NCI-H774 (cell line): ENCODE data around the gene TP53I11.

Experiments
- DNase-seq: peaks from one replicate; lab custom pipeline; 2025; lab: John Stamatoyannopoulos, UW

TP53I11 gene

DNA sequence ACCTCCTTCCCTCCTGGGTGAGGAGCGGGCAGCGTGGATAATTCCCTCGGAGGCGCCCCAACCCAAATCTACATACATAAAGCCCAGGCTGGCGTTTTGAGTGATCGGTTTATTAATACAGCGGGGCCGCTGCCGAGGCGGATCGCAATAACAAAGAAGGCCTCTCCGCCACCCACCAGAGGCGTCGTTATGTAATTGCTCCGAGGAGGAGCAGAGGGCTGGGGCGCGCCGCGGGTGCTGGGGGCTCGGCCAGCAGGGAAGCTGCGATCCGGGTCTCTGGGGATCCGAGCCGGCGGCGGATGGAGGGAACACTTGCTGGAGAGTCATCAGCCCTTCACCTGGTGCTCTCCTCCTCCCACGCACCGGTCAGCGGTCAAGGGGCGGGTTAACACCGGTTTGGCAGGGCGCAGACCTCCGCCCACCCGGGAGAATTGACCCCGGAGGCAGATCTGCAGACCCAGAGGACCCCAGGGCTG, 6.4 kb upstream of the TP53I11 start:
- no peak for DNase-seq

DNA sequence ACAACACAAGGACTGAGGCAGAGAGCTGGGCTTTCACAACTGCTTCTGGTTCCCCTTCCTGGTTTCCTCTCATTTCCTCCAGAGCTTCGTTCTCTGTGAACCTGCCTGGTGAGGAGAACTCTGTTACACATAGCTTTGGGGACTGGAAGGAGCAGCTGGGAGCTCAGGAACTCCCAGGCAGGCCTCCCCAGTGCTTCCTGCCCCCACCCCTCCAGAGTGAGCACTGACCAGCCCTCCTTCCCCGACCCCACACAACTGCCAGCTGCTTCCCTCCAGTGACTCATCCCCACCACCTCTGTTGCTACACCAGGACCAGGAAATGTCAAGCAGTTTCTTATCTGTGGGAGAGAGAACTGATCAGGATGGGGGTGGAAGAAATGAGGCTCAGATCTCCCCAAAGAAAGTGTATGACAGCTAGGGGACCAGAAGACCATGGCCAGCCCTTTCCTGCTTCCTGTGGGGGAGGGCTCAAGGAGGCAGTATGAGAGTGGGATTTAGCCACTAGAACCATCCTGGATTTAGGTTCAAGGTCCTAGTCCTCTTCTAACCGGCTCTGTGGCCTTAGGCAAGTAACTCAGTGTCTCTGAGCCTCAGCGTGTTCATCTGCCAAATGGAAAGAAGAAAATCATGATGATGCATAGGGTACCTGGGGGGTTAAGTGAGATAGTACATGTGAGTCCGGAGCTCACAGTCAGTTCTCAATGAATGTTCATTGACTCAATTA, 4.5 kb upstream of the TP53I11 start:
- no peak for DNase-seq

DNA sequence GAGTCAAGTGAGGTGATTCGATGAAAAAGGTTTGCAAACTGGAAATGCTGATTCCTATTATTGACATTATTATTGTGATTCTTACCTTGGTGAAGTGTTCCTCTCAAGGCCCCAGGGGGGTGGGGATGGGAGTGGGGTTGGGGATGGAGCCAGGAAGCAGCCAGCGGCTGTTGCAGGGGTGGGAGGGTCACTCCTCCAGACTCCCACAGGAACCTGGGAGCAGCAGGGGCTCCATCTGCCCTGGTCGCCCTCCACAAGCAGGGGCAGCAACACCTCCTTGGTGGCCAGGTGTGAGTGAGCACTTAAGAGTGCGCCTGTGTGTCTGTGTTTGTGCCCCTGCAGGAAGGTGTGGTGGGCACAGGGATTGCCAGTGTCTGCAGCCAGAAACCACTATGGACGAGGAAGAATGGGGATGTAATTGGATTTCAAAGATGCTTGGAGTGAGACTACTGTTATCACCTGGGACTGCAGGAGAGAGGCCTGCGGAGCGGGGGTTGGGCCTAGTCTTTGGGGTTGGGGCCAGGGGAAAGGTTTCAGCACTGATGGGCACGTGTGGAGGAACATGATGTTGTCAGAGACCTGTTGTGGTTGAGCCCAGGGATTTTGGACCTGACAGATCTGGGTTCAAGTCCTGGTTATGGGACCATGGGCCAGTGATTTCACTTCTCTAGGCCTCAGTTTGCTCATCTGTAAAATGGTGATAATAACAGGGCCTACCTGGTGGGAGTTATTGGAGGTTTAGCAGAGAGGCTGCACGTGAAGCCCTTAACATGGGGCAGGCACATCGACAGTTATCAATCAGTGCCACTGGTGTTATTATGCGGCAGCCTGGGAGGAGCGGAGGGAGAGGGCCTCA, 3.6 kb upstream of the TP53I11 start:
- no peak for DNase-seq

DNA sequence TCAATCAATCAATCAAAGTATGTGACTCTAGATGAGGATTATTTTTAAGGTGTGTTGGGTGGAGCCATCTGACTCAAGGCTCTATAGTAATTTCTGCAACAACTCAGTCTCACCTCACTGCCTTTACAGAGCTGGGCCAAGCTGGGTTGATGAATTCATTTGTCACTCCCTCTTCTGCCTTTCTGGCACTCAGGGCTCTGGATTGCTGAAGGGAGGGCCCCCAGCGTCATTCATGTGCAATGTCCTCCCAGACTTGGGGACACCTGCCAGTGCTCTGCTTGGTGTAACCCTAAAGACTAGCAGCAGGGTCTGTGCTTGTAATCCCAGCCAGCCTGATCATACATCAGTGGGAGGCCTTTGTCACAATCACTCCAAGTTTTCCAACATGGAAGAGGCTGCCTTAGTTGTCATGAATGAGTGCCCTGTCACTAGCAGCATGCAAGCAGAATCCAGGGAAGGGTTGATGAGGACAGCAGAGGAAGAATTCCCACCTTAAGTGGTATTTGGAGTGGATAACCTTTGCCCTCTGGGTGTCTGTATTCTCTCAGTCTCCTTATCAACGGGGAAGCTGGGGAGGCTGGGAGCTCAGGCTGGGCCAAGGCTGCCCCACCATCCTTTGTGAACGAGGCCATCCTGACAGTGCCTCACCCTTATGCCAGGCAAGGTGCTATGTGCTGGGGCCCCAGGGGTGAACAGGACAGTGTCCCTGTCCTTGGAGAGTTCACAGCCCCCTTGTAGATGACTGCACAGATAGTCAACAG, 2.0 kb upstream of the TP53I11 start:
- no peak for DNase-seq

DNA sequence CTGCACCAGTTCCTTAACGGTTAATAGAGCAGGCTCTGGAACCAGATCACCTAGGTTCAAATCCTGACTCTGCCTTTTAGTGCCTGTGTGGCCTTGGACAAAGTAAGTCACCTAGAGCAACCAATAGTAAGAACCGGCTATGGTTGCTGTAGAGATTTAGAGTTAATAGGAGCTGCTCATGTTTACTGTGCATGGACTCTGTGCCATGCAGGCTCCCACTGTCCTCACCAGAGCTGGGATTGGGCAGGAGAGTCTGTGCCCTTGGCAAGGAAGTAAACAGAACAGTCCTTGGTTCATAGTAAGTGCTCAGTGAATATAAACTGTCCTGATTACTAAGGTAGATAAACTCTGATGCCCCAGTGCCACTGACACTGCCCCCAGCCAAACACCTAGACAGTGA, 1.4 kb upstream of the TP53I11 start:
- DNase-seq = no peak

DNA sequence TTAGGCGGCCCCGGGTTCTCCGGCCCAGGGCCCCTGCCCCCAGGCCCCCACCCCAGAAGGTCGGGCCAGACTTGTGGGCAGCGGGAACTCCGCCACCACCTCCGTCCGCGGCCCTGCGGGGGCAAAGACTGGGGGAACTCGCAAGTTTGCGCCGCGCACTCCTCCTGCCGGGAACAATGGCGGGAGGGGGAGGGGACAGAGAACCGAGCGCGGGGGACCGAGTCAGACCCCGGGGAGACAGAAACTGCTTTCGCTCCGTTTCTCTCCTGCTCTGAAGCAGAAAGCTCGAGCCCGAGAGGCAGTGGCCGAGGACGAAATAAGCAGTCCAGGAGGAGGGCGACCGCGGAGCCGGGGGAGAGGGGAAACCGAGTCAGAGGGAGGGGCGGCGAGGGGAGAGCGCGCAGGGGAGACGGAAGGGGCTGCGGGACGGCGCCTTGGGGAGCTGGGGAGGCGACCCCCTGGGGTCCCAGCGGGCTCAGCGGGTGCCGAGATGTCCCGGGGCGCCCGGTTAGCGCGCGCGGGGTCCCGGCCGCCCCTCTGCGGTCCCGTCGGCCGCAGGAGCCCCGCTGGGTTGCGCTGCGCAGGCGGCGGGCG, 555 bp downstream of the TP53I11 start:
- peak; percentile 5 for DNase-seq

DNA sequence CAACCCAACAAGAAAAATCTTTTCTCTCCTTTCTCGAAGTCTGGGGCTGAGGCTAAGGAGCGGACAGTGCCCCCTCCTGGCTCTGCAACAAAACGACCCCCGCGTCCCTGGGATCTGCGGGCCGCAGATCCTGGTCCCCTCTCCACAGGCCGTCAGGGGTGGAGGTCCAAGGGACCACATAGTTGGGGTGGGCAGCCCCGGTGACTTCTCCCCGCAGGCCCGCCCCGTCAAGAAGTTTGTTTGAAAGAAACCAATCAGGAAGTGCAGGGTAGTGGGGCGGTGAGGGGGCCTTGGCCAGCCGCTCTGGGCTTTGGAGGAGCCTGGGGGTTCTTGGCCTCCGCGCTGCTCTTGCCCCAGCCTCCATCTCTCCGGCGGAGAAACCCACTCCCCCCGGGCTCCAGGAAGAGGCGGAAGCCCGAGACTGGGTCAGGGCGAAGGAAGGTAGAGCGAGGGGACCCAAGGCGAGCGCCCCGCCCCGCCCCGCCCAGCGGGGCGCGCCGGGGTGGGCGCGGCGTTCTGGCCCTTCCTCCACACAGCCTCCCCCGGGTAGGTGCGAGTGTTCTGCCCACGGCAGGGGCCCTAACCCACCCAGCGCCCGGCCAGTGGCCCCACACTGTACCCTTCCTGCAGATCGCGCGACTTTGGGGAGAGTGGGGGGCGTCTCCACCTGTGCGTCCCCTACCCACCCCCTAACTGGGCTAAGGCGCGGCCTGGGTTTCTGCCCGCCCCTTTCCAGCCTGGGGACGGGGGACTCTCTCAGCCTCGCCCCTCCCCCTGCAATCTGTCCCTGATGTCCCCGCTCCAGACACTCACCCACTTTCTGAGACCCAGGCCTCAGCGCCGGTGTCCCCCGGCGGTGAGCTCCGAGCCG, 1.3 kb downstream of the TP53I11 start:
- DNase-seq = no peak

DNA sequence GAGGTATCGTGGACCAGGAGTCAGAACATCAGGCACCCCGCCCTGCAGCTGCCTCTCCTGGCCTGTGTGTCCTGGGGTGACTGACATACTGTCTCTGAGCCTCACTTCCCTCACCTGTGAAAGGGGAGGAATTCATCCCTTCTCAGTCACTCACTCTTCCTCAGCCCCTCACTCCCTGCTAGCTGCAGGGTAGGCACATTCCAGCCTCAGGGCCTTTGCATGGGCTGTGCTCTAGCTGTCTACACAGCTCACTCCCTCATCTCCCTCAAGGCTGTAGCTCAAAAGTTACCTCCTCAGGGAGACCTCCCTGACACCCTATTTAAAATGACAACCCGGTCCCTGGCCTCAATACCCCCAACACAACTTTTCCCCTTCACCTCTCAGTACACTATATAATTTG, 2.5 kb downstream of the TP53I11 start:
- no peak for DNase-seq

DNA sequence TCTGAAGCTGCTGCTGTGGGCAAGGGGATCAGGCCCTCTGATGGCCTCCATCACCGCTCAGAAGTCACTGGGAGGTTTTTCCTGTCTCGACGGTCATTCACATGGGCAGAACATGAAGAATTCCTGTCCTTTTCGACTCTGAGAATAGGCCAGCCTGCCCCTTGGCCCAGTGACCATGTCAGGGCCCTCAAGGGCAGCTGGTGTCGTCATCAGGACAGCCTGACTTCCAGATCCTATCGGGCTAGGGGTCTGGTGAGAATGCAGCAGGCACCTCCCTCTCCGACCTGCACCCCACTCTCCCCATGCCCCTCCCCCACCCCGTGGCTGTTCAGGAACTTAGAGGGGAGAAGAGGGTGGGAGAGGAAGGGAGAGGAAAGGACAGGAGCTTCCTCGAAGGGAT, 3.6 kb downstream of the TP53I11 start:
- DNase-seq = no peak

DNA sequence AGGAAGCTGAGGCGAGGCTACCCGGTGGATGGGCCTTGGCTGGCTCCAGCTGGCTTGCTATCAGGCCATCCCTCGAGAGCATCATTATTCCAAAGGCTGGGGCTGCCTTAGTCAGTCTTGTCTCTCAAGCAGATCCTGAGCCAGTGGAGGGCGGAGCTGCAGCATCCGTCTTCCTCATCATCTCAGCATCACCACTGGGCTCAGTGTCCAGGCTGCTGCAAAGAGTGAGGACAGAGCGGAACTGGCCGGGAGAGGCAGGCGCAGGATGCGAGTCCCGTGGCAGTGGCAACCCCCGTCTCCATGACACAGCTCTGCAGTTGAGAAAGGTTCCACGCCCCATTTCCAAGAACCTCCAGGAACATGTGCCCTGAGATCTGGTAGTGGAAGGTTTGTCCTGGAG, 4.4 kb downstream of the TP53I11 start:
- DNase-seq = no peak

DNA sequence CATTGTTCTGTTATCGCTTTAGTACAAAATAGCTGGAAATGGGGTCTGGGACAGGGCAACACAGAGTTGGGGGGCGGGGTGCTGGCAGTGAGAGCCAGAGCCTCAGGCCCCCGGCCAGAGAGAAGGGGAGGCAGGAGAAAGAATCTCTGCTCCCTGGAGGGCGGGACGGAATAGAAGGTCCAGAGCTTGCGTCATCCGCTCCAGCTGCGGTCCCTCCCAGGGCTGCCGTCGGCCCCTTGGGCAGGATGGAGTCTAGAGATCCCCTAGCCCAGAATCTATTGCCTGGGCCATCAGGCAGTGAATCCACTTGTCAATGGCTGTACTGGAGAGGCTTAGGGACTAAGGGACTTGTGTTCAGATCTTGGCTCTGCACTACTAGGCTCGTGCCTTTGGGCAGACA, 5.0 kb downstream of the TP53I11 start:
- DNase-seq = no peak

DNA sequence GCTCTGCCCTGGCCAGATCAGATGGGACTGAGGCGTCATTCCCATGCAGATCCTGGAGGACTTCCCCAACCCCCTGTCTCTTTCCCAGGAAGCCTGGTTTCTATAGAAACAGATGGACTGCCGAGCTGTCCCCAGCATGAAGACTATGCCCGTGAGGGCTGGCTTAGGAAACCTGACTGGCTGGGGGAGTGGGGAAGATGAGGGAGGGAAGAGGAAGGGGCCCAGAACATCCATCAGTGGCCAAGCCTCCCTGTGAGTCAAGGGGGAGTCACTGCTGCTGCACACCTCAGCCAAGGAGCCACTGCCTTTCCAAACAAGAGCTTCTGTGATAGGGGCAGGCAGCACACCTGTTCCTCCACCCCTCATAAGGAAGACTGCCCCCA, 5.8 kb downstream of the TP53I11 start:
- DNase-seq = no peak

DNA sequence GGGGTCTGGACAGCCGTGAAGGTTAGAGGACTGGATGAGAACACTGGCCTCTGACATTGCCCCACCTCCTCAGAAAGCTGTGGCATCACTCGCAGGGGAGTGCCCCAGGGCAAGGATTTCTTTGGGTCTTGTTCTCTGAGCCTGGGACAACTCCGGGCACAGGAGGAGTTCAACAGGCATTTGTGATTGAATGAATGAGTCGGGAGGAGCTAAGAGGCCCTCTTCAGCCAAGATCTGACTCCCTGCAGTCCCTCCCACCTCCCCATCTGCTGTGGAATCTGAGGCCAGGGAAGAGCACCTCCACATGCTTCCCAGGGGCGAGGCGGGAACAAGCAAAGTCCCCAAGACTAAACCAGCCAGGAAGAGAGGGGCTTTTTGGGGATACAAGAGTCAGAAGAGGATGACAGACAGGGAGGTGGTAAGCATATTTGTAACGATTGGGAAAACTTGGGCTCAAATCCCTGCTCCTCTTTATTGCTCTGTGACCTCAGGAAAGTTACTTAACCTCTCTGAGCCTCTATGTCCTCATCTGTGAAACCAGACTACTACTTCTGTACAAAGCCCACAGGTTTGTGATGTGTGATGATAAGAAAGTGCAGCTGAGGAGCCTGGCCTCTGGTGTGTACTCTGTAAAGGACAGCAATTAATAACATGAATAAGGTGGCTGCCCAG, 6.4 kb downstream of the TP53I11 start:
- DNase-seq = no peak

DNA sequence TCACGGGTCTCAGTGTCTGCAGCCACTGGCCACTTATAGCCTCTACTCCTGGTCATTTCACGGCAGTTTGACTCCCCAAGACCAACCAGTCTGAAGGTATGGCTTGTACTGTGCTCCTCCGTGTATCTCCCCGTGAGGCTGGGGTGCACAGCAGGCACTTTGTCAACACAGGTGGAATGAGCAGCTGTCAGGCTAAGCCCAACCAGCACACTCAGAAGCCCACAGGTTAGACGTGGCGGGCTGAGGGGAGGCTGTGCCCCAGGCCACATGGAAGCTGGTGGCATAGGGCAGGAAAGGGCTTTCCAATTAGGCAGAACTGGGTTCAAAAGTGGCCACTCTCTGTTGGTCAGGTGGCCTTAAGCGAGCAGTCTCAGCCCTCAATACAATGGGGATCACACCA, 7.0 kb downstream of the TP53I11 start:
- peak; percentile 47 for DNase-seq

DNA sequence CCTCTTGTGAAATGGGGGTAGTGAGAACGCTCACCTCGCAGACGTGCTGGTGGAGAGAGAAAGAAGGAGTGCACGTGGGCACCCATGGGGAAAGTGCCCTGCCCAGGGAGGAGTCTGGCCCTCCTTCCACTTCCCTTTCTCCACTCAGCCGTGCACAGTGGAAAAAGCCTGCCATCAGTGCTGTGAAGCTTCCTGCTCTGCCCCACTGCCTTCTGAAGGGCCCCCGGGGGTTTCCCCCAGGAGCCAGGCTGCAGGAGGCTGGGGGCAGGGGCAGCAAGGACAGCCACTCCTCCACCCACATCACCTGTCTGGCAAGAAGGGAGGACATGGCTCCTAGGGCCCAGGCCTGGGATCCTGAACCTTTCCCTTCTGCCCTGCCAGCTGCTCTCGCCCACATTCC, 7.6 kb downstream of the TP53I11 start:
- no peak for DNase-seq

DNA sequence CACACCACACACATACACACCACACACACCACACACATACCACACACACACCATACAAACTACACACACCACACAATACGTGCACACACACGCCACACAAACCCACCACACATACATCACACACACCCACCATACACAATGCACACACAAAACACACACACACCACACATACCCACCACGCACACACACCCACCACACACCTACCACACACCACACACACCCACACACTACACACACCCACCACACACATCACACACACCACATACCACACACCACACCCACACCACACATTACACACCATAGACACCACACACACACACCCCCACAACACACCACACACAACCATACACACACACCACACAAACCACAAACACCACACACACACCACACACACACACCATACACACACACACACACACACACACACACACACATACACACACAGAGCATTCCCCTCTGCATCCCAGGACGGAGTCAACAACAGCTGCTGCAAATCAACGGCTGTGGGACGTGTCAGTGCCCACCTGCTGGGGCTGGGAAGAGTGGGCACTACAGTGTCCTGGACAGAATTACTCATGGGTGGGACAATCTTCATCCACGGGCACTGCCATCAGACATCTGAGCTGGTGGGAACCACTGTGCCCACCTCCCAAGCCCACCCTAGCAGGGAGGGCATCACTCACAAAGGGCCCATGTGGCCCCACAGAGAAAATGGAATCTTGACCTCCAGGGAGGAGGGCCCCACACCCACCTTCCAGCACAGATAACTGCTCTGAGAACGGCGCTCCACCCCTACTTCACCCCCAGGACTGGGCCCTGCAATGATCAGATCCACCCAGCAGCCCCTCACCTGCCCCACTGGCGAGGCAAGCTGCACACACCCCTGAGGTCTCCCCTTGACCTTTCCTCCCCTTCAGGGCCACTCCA, 8.4 kb downstream of the TP53I11 start:
- DNase-seq = no peak

DNA sequence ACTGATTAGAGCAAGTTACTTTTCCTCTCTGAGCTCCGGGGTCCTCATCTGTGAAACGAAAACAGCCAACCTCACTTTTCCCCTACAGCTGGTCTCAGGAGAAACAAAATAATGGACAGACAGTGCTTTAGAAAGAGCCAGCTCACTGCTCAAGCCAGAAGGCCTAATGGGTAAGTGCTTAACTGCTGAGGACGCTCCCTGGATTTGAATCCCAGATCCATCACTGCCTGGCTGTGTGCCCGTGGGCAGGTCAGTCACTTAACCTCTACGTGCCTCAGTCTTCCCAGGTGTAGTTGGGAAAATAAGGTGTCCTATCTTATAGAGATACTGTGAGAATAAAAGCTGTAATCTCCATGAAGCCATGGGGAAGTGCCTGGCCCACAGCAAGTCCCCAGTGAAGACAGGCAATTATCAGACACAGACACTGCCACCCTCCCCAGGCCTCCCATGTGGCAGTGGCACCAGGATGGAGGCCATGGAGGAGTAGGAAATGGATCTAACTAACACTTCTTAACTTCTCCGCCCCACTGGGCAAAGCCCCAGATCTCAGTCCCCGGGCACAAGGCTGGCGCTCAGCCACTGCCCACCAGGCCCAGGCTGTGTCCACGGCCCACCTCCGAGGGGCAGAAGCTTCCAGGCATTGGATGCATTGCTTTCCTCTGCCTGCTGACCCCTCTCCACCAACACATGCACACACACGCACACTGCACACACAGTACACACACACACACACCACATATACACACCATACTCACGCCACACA, 9.2 kb downstream of the TP53I11 start:
- no peak for DNase-seq

DNA sequence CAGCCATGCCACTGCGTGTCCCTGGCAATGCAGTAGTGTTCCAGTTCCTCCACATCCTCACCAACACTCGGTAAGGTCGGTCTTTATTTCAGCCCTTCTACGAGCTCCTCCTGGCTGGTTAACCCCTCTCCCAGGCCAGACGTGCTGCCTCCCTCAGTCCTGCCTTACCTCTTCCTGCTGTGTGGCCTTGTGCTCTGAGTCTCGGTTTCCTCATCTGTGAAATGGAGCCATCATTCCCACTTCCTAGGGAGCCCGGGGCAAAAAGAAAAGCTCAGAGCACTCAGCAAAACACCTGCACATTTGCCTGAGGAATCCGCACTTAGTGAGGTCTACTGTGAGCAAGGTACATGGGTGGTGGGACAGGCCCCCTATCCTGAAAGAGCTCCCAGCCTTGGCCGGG, 9.8 kb downstream of the TP53I11 start:
- DNase-seq = no peak

DNA sequence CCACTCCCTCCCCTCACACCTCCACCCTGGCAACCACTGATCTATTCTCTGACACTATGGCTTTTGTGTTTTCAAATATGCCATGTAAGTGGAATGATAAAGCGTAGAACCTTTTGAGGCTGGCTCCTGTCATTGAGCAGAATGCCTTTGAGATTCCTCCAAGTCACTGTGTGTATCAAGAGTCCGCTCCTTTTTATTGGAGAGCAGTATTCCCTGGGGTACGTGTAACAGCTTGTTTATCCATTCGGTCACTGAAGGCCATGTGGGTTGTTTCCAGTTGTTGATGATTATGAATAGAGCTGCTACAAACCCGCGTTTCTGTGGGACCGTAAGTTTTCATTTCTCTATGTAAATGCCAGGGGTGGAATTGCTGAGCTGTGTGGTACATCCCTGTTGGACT, 10.3 kb downstream of the TP53I11 start:
- no peak for DNase-seq
